Measurements from ENCODE around the gene PCSK6. TPM values are rescaled to one million over a fixed set of nuclear protein-coding genes. Genes with fewer than 3 reads are reported as not detected.
A peak's percentile ranks its signal among the peaks of the same experiment; 100 is the strongest.

PCSK6 gene
- total RNA-seq, 1 donor = 0.72 TPM

DNA sequence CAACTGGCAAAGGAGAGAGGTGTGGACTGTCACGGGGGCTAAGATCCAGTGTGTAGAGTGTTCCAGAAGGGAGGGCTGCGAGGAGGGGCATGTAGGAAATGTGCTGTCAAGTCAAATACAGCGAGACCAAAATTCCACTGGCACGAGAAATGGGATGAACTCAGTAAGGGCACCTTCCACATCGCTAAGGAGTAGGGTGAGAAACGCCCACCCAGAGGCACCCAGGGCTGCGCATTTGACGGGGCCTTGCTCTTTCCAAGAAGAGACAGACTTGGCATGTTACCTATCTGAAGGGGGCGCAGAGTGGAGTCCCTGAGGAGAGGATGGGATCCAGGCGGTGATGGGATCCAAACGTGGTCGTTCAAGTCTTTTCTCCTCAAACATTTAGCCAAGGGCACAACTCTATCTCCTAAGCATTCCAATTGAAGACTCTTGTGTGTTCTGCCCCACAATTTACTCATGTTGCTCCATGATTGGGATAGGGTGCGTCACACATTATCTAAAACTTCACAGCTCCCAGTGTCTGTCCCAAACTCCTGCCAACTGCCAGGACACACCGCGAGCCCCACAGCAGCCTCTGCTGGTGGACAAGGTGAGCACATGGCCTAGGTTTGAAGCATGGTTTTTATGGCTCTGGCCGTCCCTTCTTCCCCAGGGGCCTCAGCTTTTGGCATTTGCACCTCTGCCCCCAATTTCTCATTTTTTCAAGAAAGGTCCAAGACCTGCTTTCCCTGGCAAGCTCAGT, 219.9 kb downstream of the PCSK6 start:
- H3K4me2 ChIP-seq (ENCODE audit: insufficient read depth, low read length) = no peak overlapping the region
- no peaks in the 10 kb centered on the region for H3K9me3 ChIP-seq (ENCODE audit: low read depth, low read length)
- H3K4me3 ChIP-seq (ENCODE audit: insufficient read depth, low read length) = no peak overlapping the region
- H3K27ac ChIP-seq (ENCODE audit: low read depth, low read length) = no peak overlapping the region
- H2AFZ ChIP-seq (ENCODE audit: low read length) = no peak overlapping the region
- H3K36me3 ChIP-seq (ENCODE audit: insufficient read depth, low read length) = peaks cover 54% of the 10 kb centered on the region
- TF ChIP-seq, protein P1, sequence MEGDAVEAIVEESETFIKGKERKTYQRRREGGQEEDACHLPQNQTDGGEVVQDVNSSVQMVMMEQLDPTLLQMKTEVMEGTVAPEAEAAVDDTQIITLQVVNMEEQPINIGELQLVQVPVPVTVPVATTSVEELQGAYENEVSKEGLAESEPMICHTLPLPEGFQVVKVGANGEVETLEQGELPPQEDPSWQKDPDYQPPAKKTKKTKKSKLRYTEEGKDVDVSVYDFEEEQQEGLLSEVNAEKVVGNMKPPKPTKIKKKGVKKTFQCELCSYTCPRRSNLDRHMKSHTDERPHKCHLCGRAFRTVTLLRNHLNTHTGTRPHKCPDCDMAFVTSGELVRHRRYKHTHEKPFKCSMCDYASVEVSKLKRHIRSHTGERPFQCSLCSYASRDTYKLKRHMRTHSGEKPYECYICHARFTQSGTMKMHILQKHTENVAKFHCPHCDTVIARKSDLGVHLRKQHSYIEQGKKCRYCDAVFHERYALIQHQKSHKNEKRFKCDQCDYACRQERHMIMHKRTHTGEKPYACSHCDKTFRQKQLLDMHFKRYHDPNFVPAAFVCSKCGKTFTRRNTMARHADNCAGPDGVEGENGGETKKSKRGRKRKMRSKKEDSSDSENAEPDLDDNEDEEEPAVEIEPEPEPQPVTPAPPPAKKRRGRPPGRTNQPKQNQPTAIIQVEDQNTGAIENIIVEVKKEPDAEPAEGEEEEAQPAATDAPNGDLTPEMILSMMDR (IDR thresholded peaks at IDR 0.05; ENCODE audit: extremely low read depth, low read depth, low read length) = peak; percentile 40
- H3K79me2 ChIP-seq (ENCODE audit: insufficient read depth, low read length) = peaks cover 10% of the 10 kb centered on the region
- no peak for DNase-seq (ENCODE audit: insufficient read length, low spot score, missing footprints)
- H3K4me1 ChIP-seq (ENCODE audit: insufficient read depth, low read length) = peaks cover 35% of the 10 kb centered on the region
- no peaks in the 10 kb centered on the region for H3K27me3 ChIP-seq (ENCODE audit: insufficient read depth, low read length)
- peaks cover 9% of the 10 kb centered on the region for H4K20me1 ChIP-seq (ENCODE audit: insufficient read depth, low read length)

DNA sequence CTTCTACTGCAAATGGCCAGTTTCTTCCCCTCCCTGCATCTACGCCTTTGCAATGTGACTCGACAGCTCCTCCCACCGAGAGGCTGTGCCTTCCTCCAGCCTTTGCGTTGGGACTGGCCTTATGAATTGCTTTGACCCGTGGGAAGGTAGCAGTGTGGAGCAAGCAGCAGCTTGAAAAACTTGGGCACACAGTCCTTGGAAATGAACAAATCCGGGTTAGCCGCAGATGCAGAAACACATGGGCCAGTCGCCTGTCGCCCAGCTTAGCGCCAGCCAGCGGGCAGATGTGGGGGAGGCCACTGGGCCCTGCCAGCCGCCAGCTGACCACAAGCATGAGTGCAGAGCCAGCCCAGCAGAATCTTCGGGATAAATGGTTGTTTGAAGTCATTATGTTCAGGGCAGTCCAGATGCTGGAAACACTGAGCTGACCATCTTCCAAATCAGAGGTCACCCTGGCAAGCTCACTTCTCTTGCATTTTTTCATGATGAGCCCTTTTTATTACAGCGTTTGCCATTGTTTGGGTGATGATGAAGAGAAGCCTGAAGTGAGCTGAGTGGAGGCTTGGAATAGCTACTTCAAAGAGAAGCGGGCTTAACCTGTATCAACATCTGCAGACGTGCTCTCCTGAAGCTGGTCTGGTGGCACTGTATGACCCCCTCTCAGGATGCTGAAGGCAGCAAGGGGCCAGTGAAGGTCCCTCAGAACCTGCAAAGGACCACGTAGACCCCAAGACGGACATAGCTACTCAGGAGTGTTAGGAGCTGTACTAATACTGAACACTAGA, 222.0 kb downstream of the PCSK6 start:
- Histone ChIP-seq H3K36me3 (ENCODE audit: insufficient read depth, low read length) (peaks cover 33% of the 10 kb centered on the region), H4K20me1 (ENCODE audit: insufficient read depth, low read length) (no peaks in the 10 kb centered on the region), H3K4me2 (ENCODE audit: insufficient read depth, low read length) (peak overlapping the region; percentile 62), H3K79me2 (ENCODE audit: insufficient read depth, low read length) (no peaks in the 10 kb centered on the region), H3K9me3 (ENCODE audit: low read depth, low read length) (no peaks in the 10 kb centered on the region), H2AFZ (ENCODE audit: low read length) (peak overlapping the region; percentile 1), H3K4me1 (ENCODE audit: insufficient read depth, low read length) (peaks cover 41% of the 10 kb centered on the region), H3K27ac (ENCODE audit: low read depth, low read length) (peak overlapping the region; percentile 73), H3K27me3 (ENCODE audit: insufficient read depth, low read length) (no peaks in the 10 kb centered on the region), H3K4me3 (ENCODE audit: insufficient read depth, low read length) (no peak overlapping the region)
- DNase-seq (ENCODE audit: insufficient read length, low spot score, missing footprints) = peak; percentile 94
- TF ChIP-seq, protein P1 (IDR thresholded peaks at IDR 0.05; ENCODE audit: extremely low read depth, low read depth, low read length) = no peak

DNA sequence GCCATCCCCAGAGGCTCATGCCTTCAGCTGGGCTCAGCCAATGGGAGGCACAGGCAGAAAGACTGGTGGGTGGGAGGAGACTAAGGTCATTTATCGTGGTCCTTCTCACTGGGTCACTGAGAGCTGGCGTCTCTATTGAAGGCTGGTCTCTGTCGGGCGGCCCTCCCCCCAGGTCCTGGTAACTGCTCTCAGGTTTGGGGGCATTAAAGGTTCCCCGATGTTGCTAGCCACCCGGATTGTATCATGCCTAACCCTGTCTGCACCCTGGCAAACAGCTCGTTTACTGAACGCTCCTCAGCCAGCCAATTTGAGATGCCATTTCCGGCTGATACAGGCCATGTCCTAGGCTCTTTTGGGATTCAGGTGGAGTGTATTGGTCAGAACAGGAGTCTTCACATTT, 222.7 kb downstream of the PCSK6 start:
- DNase-seq (ENCODE audit: insufficient read length, low spot score, missing footprints) = no peak
- H3K4me3 ChIP-seq (ENCODE audit: insufficient read depth, low read length) = peak overlapping the region; percentile 8
- TF ChIP-seq, protein P1 (IDR thresholded peaks at IDR 0.05; ENCODE audit: extremely low read depth, low read depth, low read length) = no peak
- no peaks in the 10 kb centered on the region for H3K27me3 ChIP-seq (ENCODE audit: insufficient read depth, low read length)
- peak overlapping the region; percentile 73 for H3K27ac ChIP-seq (ENCODE audit: low read depth, low read length)
- H4K20me1 ChIP-seq (ENCODE audit: insufficient read depth, low read length) = no peaks in the 10 kb centered on the region
- H3K4me2 ChIP-seq (ENCODE audit: insufficient read depth, low read length) = peak overlapping the region; percentile 62
- no peaks in the 10 kb centered on the region for H3K79me2 ChIP-seq (ENCODE audit: insufficient read depth, low read length)
- peak overlapping the region; percentile 1 for H2AFZ ChIP-seq (ENCODE audit: low read length)
- peaks cover 41% of the 10 kb centered on the region for H3K4me1 ChIP-seq (ENCODE audit: insufficient read depth, low read length)
- peaks cover 26% of the 10 kb centered on the region for H3K36me3 ChIP-seq (ENCODE audit: insufficient read depth, low read length)
- no peaks in the 10 kb centered on the region for H3K9me3 ChIP-seq (ENCODE audit: low read depth, low read length)

DNA sequence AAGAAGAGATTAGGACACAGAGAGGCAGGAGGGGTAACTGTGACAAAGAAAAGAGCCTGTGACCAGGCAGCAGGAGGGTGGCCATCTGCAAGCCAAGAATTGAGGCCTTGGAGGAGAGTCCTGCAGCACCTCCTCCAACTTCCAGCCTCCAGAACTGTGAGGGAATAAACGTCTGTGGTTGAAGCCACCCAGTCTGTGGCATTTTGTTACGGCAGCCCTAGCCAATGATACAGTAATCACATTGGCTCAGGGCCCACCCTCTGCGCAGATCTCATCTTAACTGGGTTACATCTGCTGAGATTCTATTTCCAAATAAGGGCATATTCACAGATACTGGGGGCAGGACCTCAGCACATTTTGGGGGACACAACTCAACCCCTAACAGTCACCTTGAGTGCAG, 223.5 kb downstream of the PCSK6 start:
- Histone ChIP-seq H3K9me3 (ENCODE audit: low read depth, low read length) (no peaks in the 10 kb centered on the region), H3K27me3 (ENCODE audit: insufficient read depth, low read length) (no peaks in the 10 kb centered on the region), H3K4me1 (ENCODE audit: insufficient read depth, low read length) (peaks cover 41% of the 10 kb centered on the region), H3K27ac (ENCODE audit: low read depth, low read length) (peak overlapping the region; percentile 73), H3K36me3 (ENCODE audit: insufficient read depth, low read length) (peaks cover 18% of the 10 kb centered on the region), H4K20me1 (ENCODE audit: insufficient read depth, low read length) (no peaks in the 10 kb centered on the region), H2AFZ (ENCODE audit: low read length) (no peak overlapping the region), H3K4me3 (ENCODE audit: insufficient read depth, low read length) (no peak overlapping the region), H3K79me2 (ENCODE audit: insufficient read depth, low read length) (no peaks in the 10 kb centered on the region), H3K4me2 (ENCODE audit: insufficient read depth, low read length) (no peak overlapping the region)
- TF ChIP-seq, protein P1 (IDR thresholded peaks at IDR 0.05; ENCODE audit: extremely low read depth, low read depth, low read length) = no peak
- DNase-seq (ENCODE audit: insufficient read length, low spot score, missing footprints) = no peak

Measured in osteoblast (primary cell).